GM12891 (cell line): Measurements from ENCODE around the gene KCNG3.

Experiments
- DNase-seq: peaks from one replicate; pipeline ENCODE4 v3.0.0; 2011; ENCODE audit warnings: low spot score; ENCODE audit not compliant: insufficient read length
- FAIRE-seq: peaks from 2 replicates; lab custom pipeline; 2011; peaks lifted over from hg19 to GRCh38; lab: Jason Lieb, UNC
- PAX5 ChIP-seq: IDR thresholded peaks from 2 replicates; pipeline ENCODE4 v1.6.1; 2011; ENCODE audit warnings: low read length, moderate library complexity, mild to moderate bottlenecking; ENCODE audit not compliant: insufficient read depth, severe bottlenecking
- POLR2A ChIP-seq: IDR thresholded peaks from 2 replicates; pipeline ENCODE4 v1.6.1; 2011; ENCODE audit warnings: low read depth, low read length, control low read depth
- POLR2AphosphoS5 ChIP-seq: IDR thresholded peaks from 2 replicates; pipeline ENCODE4 v1.6.1; 2011; ENCODE audit warnings: low read depth, low read length, control low read depth
- POU2F2 ChIP-seq: IDR thresholded peaks from 2 replicates; pipeline ENCODE4 v1.6.1; 2011; ENCODE audit warnings: low read depth, mild to moderate bottlenecking, control low read depth, low read length, moderate library complexity
- SPI1 ChIP-seq: IDR thresholded peaks from 2 replicates; pipeline ENCODE4 v1.6.1; 2011; ENCODE audit warnings: low read depth, low read length, control low read depth
- TAF1 ChIP-seq: IDR thresholded peaks from 2 replicates; pipeline ENCODE4 v1.6.1; 2011; ENCODE audit warnings: low read depth, low read length, control low read depth

The KCNG3 gene

GRCh38 chr2:42510191-42510590, 16.4 kb upstream of the KCNG3 start:
- FAIRE-seq (no peak), DNase-seq (no peak)
- TF ChIP-seq PAX5 (no peak), POLR2A (no peak), SPI1 (no peak), POU2F2 (no peak), TAF1 (no peak), POLR2AphosphoS5 (no peak)

DNA sequence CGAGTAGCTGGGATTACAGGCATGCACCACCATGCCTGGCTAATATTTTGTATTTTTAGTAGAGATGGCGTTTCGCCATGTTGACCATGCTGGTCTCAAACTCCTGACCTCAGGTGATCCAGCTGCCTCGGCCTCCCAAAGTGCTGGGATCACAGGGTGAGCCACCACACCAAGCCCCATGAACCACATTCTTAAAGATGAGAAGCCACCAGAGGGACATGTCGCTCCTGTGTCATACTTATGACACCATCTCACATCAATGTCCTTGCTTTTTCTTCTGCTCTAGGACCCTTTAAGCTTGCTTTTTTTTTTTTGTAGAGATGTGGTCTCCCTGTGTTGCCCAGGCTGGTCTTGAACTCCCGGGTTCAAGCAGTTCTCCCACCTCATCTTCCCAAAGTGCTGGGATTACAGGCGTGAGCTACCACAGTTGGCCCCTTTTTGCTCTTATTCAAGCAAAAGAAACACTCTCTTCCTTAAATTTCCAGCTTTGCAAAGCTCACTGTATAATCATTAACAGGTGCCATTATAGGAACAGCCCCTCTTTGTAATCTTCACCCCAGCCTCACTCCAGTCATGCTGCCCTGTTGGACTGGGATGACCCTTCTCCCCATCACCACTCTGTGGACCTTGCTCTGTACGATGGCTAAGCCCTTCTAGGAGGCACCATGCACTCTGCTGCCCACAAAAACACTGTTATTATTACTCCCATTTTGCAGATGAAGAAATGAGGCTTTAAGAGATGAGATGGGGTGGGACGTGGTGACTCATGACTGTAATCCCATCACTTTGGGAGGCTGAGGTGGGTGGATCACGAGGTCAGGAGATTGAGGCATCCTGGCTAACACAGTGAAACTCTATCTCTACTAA, 10.8 kb upstream of the KCNG3 start:
- FAIRE-seq (no peak), DNase-seq (no peak)
- no peak for TF ChIP-seq POLR2A
- no peak for TF ChIP-seq TAF1
- no peak for TF ChIP-seq POU2F2
- no peak for TF ChIP-seq POLR2AphosphoS5
- TF ChIP-seq PAX5: no peak
- no peak for TF ChIP-seq SPI1

GRCh38 chr2:42503291-42503690, 9.5 kb upstream of the KCNG3 start:
- DNase-seq (no peak), FAIRE-seq (no peak)
- no peak for TF ChIP-seq SPI1

DNA sequence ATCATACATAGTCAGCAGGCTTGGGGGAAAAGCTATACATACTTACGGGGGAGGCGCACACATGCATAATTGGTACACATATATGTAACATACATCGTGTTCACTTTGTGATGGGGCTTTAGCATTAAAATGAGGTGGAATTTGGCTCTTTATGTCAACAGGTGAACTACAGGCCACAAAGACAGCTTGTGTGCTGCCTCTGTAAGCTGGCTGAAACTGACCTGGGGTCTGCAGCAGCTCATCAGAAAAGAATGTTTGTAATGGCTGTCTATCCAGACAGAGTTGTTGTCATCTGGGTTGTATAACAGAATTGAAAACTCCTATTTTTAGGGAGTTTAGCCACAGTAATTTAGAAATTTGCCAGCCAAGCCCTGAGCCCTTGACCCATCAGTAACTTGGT, 4.7 kb upstream of the KCNG3 start:
- DNase-seq (no peak), FAIRE-seq (no peak)
- TF ChIP-seq TAF1 (no peak), SPI1 (no peak), POLR2AphosphoS5 (no peak), POLR2A (no peak), PAX5 (no peak), POU2F2 (no peak)

GRCh38 chr2:42495611-42496010, 1.8 kb upstream of the KCNG3 start:
- TF ChIP-seq POU2F2: no peak
- no peak for TF ChIP-seq POLR2AphosphoS5
- no peak for TF ChIP-seq POLR2A
- no peak for TF ChIP-seq PAX5
- no peak for TF ChIP-seq SPI1
- no peak for TF ChIP-seq TAF1
- no peak for DNase-seq
- FAIRE-seq: no peak

DNA sequence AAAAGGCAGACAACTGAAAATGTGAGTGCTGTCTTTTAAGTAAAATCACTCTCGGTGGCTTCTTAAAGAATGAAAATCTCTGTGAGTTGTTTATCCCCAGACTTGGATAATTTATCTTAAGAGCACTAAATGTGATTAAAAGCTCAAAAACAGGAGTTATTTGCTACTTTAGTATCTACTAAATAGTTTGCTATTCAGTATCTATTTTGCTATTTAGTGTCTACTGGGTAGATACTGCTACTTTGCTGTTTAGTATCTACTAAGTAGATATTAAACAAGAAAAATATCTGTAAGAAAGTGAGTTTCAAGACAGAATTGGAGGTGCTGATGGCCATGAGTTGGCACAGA, 1.4 kb upstream of the KCNG3 start:
- no peak for TF ChIP-seq SPI1
- FAIRE-seq (no peak), DNase-seq (no peak)

- DNase-seq (peak; percentile 50), FAIRE-seq (peak; percentile 82)
- TF ChIP-seq POLR2AphosphoS5: no peak
- no peak for TF ChIP-seq SPI1
- TF ChIP-seq PAX5: no peak
- TF ChIP-seq POU2F2: no peak
- TF ChIP-seq POLR2A: no peak
- TF ChIP-seq TAF1: no peak
Observed at GRCh38 chr2:42494355-42495233, 812 bp upstream of the KCNG3 start.

- TF ChIP-seq POU2F2: no peak
- no peak for TF ChIP-seq POLR2A
- no peak for TF ChIP-seq POLR2AphosphoS5
- TF ChIP-seq SPI1: no peak
- TF ChIP-seq PAX5: no peak
- no peak for TF ChIP-seq TAF1
- DNase-seq: no peak
- no peak for FAIRE-seq
Observed at GRCh38 chr2:42492691-42493467, 903 bp downstream of the KCNG3 start.

DNA sequence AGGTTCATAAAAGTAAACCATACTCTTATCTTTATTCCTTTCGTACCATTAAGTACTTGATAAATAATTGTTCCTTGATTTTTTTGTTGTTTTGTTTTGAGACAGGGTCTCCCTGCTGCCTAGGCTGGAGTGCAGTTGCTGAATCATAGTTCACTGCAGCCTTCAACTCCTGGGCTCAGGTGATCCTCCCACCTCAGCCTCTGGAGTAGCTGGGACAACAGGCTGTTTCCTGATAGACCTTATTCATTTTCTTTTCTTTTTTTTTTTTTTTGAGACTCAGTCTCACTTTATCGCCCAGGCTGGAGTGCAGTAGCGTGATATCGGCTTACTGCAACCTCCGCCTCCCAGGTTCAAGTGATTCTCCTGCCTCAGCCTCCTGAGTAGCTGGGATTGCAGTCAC, 5.5 kb downstream of the KCNG3 start:
- TF ChIP-seq POLR2AphosphoS5 (no peak), TAF1 (no peak), PAX5 (no peak), POU2F2 (no peak), SPI1 (no peak), POLR2A (no peak)
- FAIRE-seq (no peak), DNase-seq (no peak)
